Mesendoderm (in vitro differentiated cells): ENCODE results near the gene CDC45.

ENCODE experiments used
- DNase-seq: peaks from one replicate; pipeline ENCODE4 v3.0.0; 2013
- H2AK5ac ChIP-seq: 2 replicates; pipeline ENCODE4 v1.6.1; 2013; ENCODE audit warnings: low read length, inconsistent platforms
- H2BK120ac ChIP-seq: 2 replicates; pipeline ENCODE4 v1.6.1; 2013; ENCODE audit warnings: low read depth, mild to moderate bottlenecking, low read length, moderate library complexity, mixed read lengths
- H2BK15ac ChIP-seq: replicated peaks from 2 replicates; pipeline ENCODE4 v1.6.1; 2013; ENCODE audit warnings: low read depth, mild to moderate bottlenecking, moderate library complexity
- H2BK5ac ChIP-seq: 2 replicates; pipeline ENCODE4 v1.6.1; 2013; ENCODE audit warnings: low read length, inconsistent platforms
- H3K18ac ChIP-seq: 2 replicates; pipeline ENCODE4 v1.6.1; 2013; ENCODE audit warnings: mild to moderate bottlenecking, low read length, mixed read lengths
- H3K23ac ChIP-seq: one replicate; pipeline ENCODE4 v1.6.1; 2013; ENCODE audit warnings: low read length
- H3K27ac ChIP-seq: 2 replicates; pipeline ENCODE4 v1.5.1; 2013; ENCODE audit warnings: low read depth, mild to moderate bottlenecking, inconsistent platforms, low read length, moderate library complexity
- H3K27me3 ChIP-seq: 2 replicates; pipeline ENCODE4 v1.6.1; 2013; ENCODE audit warnings: low read length, control low read depth, mild to moderate bottlenecking, inconsistent platforms; ENCODE audit not compliant: insufficient read depth, poor library complexity
- H3K36me3 ChIP-seq: 2 replicates; pipeline ENCODE4 v1.6.1; 2013; ENCODE audit warnings: low read length, inconsistent platforms; ENCODE audit not compliant: control insufficient read depth, insufficient read depth
- H3K4ac ChIP-seq: one replicate; pipeline ENCODE4 v1.6.1; 2013; ENCODE audit warnings: low read depth, mild to moderate bottlenecking, low read length, moderate library complexity
- H3K4me1 ChIP-seq: 2 replicates; pipeline ENCODE4 v1.6.1; 2013; ENCODE audit warnings: low read depth, low read length, inconsistent platforms; ENCODE audit not compliant: control insufficient read depth
- H3K4me2 ChIP-seq: 2 replicates; pipeline ENCODE4 v1.6.1; 2013; ENCODE audit warnings: low read length
- H3K4me3 ChIP-seq: 2 replicates; pipeline ENCODE4 v1.5.1; 2013; ENCODE audit warnings: mild to moderate bottlenecking, low read length
- H3K56ac ChIP-seq: one replicate; pipeline ENCODE4 v1.6.1; 2013; ENCODE audit warnings: low read length
- H3K79me1 ChIP-seq: 2 replicates; pipeline ENCODE4 v1.6.1; 2013; ENCODE audit warnings: low read length, inconsistent platforms
- H3K79me2 ChIP-seq: 2 replicates; pipeline ENCODE4 v1.6.1; 2013; ENCODE audit warnings: mild to moderate bottlenecking, low read length; ENCODE audit not compliant: control insufficient read depth, insufficient read depth
- H3K9ac ChIP-seq: 2 replicates; pipeline ENCODE4 v1.6.1; 2013; ENCODE audit warnings: low read length, inconsistent platforms
- H4K5ac ChIP-seq: one replicate; pipeline ENCODE4 v1.6.1; 2013; ENCODE audit warnings: low read length
- H4K8ac ChIP-seq: one replicate; pipeline ENCODE4 v1.6.1; 2013; ENCODE audit warnings: low read depth, mild to moderate bottlenecking, control low read depth, low read length, moderate library complexity
- WGBS: extraction: QIAGEN DNeasy Blood & Tissue Kit; methylation state at CpG from one replicate; pipeline ENCODE4 v1.1.7; 2013; ENCODE audit warnings: low lambda C conversion rate, missing lambda C conversion rate; ENCODE audit not compliant: insufficient coverage; ENCODE audit errors: extremely low coverage; 5-methylcytosine and 5-hydroxymethylcytosine counted together

The CDC45 gene

DNA sequence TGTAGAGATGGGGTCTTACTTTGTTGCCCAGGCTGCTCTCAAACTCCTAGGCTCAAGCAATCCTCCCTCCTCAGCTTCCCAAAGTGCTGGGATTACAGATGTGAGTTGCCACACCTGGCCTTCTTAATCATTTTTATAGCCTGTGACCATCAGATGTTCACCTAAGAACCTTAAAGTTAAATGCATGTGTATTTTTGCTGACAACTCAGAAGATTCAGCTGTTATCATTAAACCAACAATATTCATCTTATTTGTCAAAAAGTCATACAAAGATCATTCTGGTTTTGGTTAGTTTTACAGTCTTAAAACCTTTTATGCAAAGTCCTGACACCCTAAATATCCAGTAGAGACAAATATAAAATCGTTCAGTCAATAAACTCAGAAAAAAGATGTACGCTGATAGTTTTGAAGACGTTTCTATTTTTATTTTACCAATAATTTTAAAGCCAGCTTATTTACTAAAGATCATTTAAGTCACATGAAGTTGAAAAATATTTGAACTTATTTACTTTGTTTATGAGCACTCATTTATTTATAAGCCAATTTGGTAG lies 22.3 kb downstream of the CDC45 start:
- no peak overlapping the region for H2BK5ac ChIP-seq
- no peak overlapping the region for H3K4me2 ChIP-seq
- no peak overlapping the region for H2BK120ac ChIP-seq
- no peak overlapping the region for H2BK15ac ChIP-seq
- H3K79me2 ChIP-seq, result no peaks in the 10 kb centered on the region
- no CpG with 5 or more reads among the region's 3 CpGs for WGBS
- H3K23ac ChIP-seq, result no peak overlapping the region
- no peak overlapping the region for H4K8ac ChIP-seq
- H4K5ac ChIP-seq, result no peak overlapping the region
- no peaks in the 10 kb centered on the region for H3K79me1 ChIP-seq
- no peak overlapping the region for H3K56ac ChIP-seq
- no peaks in the 10 kb centered on the region for H3K27me3 ChIP-seq
- H3K9ac ChIP-seq, result no peak overlapping the region
- H2AK5ac ChIP-seq, result no peak overlapping the region
- H3K4me1 ChIP-seq, result no peaks in the 10 kb centered on the region
- no peak for DNase-seq
- H3K4me3 ChIP-seq, result no peak overlapping the region
- no peaks in the 10 kb centered on the region for H3K36me3 ChIP-seq
- no peak overlapping the region for H3K27ac ChIP-seq
- H3K4ac ChIP-seq, result no peak overlapping the region
- H3K18ac ChIP-seq, result no peak overlapping the region

DNA sequence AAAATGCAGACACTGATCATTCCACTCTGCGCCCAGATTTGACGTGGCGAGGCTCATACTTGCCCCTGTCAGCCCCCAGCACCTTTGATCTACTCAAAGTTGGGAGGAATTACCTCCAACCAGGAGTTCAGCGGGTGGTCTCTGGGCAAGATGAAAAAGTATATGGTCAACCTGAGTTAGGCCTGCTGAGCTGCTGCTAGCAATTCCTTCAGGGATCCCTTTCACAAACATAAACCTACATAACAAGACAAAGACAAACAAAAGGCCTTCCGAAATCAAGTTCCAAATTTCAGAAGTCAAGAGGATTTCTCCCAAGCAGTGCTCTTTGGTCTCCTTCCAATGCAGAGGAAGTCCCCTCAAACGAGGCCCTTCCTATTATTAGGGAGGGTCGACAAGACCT lies 23.6 kb downstream of the CDC45 start:
- H2BK15ac ChIP-seq, result no peak overlapping the region
- H2AK5ac ChIP-seq, result no peak overlapping the region
- no CpG with 5 or more reads among the region's 7 CpGs for WGBS
- no peaks in the 10 kb centered on the region for H3K36me3 ChIP-seq
- no peak overlapping the region for H3K23ac ChIP-seq
- no peaks in the 10 kb centered on the region for H3K27me3 ChIP-seq
- H3K4me3 ChIP-seq, result no peak overlapping the region
- no peak overlapping the region for H3K56ac ChIP-seq
- DNase-seq, result no peak
- H2BK5ac ChIP-seq, result no peak overlapping the region
- H2BK120ac ChIP-seq, result no peak overlapping the region
- H4K5ac ChIP-seq, result no peak overlapping the region
- H3K4me2 ChIP-seq, result no peak overlapping the region
- no peak overlapping the region for H3K18ac ChIP-seq
- no peak overlapping the region for H3K27ac ChIP-seq
- no peaks in the 10 kb centered on the region for H3K4me1 ChIP-seq
- no peaks in the 10 kb centered on the region for H3K79me1 ChIP-seq
- no peak overlapping the region for H3K4ac ChIP-seq
- H3K9ac ChIP-seq, result no peak overlapping the region
- no peaks in the 10 kb centered on the region for H3K79me2 ChIP-seq
- no peak overlapping the region for H4K8ac ChIP-seq

DNA sequence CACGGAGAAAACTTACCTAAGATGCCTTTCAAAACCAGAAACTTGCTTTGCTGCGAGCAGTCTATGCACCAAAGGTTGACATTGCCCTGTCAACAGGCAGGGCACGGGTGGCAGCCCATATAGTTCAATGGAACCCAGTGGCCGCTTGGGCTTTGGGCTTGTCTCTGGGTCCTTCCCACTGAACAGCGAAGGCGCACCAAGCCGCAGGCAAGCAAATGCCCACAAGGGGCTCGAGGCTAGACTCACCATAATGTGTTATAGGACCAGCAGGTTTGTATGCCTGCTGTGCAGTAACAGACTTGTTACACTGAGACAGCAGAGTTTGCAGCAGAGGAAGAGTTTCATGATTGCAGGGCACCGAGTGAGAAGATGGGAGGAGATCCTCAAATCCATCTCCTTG lies 24.1 kb downstream of the CDC45 start:
- Histone ChIP-seq H3K4me3 (no peak overlapping the region), H4K8ac (no peak overlapping the region), H2BK120ac (no peak overlapping the region), H3K9ac (no peak overlapping the region), H2BK5ac (no peak overlapping the region), H3K56ac (no peak overlapping the region), H4K5ac (no peak overlapping the region), H2BK15ac (no peak overlapping the region), H3K79me1 (no peaks in the 10 kb centered on the region), H3K27ac (no peak overlapping the region), H2AK5ac (no peak overlapping the region), H3K4me1 (no peaks in the 10 kb centered on the region), H3K4ac (no peak overlapping the region), H3K36me3 (peaks cover 2% of the 10 kb centered on the region), H3K79me2 (no peaks in the 10 kb centered on the region), H3K23ac (no peak overlapping the region), H3K18ac (no peak overlapping the region), H3K4me2 (no peak overlapping the region), H3K27me3 (no peaks in the 10 kb centered on the region)
- no CpG with 5 or more reads among the region's 9 CpGs for WGBS
- DNase-seq, result peak; percentile 50

DNA sequence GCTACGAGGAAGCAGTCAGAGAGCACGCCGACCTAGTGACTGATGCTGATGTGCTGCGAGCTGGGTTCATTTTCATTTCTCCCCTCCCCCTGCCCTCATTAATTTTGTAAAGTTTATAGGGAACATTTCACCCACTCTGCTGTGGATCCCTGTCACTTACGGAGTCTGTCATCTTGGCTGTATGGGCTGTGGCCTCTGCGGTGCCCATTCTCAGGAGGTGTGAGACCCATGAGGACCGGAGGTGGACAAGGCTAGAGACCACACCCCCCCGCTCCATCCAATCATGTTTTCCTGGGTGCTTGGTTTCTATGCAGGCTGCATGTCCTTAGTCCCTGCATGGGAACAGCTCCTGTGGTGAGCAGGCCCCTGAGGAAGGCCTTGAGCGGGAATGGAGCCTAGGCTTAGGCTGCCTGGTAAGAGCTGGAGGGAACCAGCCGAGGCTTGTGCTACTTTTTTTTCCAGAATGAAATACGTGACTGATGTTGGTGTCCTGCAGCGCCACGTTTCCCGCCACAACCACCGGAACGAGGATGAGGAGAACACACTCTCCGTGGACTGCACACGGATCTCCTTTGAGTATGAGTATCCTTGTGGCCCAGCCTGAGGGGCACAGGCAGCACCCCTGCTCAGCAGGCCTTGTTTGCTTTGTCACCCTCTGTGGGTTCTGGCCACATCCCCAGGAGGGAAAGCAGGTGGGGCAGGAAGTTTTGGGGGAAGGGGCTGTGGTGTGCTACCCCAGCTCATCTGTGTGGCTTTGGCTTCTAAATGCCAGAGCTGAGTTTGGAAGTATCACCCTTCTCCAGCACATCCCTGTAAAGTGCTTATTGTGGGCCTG lies 25.4 kb downstream of the CDC45 start:
- Histone ChIP-seq H3K27me3 (no peaks in the 10 kb centered on the region), H3K4ac (no peak overlapping the region), H3K4me2 (no peak overlapping the region), H2BK5ac (no peak overlapping the region), H4K5ac (no peak overlapping the region), H2BK15ac (no peak overlapping the region), H2AK5ac (no peak overlapping the region), H3K27ac (no peak overlapping the region), H3K18ac (no peak overlapping the region), H3K4me3 (no peak overlapping the region), H4K8ac (no peak overlapping the region), H3K4me1 (no peaks in the 10 kb centered on the region), H3K79me1 (no peaks in the 10 kb centered on the region), H3K56ac (no peak overlapping the region), H3K36me3 (peaks cover 2% of the 10 kb centered on the region), H3K23ac (no peak overlapping the region), H3K9ac (no peak overlapping the region), H3K79me2 (no peaks in the 10 kb centered on the region), H2BK120ac (no peak overlapping the region)
- WGBS, result no CpG with 5 or more reads among the region's 18 CpGs
- no peak for DNase-seq

DNA sequence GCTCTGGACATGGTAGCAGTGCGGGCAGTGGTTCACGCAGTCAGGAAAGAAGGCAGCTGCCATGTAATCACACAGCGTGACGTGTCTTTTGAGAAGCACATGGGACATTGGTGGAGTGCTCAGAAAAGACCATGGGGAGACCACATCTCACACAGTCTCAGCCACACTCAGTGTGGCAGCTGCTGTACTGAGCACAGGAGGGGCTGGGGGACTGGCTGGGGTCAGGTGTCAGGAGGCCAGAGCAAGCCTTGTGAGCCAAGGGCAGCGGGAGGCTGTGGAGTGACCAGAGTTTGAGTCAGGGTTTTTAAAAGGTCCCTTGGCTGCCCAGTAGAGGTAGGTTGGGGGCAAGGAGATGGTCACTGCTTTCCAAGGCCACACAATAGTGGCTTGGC lies 26.0 kb downstream of the CDC45 start:
- H2BK120ac ChIP-seq, result no peak overlapping the region
- H4K5ac ChIP-seq, result no peak overlapping the region
- no peak overlapping the region for H3K27ac ChIP-seq
- H2AK5ac ChIP-seq, result no peak overlapping the region
- H3K56ac ChIP-seq, result no peak overlapping the region
- DNase-seq, result no peak
- no peak overlapping the region for H2BK5ac ChIP-seq
- no peaks in the 10 kb centered on the region for H3K79me2 ChIP-seq
- H3K4ac ChIP-seq, result no peak overlapping the region
- no peak overlapping the region for H3K9ac ChIP-seq
- H3K18ac ChIP-seq, result no peak overlapping the region
- no peak overlapping the region for H3K4me3 ChIP-seq
- H3K23ac ChIP-seq, result no peak overlapping the region
- no peaks in the 10 kb centered on the region for H3K27me3 ChIP-seq
- H4K8ac ChIP-seq, result no peak overlapping the region
- H3K4me2 ChIP-seq, result no peak overlapping the region
- H3K4me1 ChIP-seq, result no peaks in the 10 kb centered on the region
- no peak overlapping the region for H2BK15ac ChIP-seq
- H3K79me1 ChIP-seq, result no peaks in the 10 kb centered on the region
- WGBS, result no CpG with 5 or more reads among the region's 5 CpGs
- H3K36me3 ChIP-seq, result peaks cover 2% of the 10 kb centered on the region

DNA sequence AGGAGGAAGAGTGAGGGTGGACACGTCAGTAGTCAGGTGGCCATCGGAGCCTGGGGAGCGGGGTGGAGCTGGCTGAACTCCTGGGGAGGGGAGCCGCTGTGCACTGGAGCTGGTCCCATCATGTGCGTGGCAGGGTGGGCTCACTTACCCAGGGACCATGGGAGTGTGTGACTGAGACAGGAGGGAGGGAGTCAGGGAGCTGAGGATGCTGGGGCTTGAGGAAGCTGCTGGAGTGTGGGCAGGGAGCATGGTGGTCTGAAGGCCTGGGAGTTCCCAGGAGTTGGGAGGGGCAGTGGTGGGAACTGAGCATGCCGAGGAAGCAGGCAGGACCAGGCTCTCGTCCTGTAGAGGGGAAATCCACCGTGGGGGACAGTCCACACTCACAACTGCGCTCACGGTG lies 26.5 kb downstream of the CDC45 start:
- WGBS, result no CpG with 5 or more reads among the region's 10 CpGs
- Histone ChIP-seq H3K18ac (no peak overlapping the region), H3K27ac (no peak overlapping the region), H3K9ac (no peak overlapping the region), H3K79me2 (no peaks in the 10 kb centered on the region), H2BK15ac (no peak overlapping the region), H3K4me1 (no peaks in the 10 kb centered on the region), H3K36me3 (peaks cover 2% of the 10 kb centered on the region), H3K23ac (no peak overlapping the region), H2BK5ac (no peak overlapping the region), H2BK120ac (no peak overlapping the region), H3K4ac (no peak overlapping the region), H4K5ac (no peak overlapping the region), H2AK5ac (no peak overlapping the region), H4K8ac (no peak overlapping the region), H3K4me3 (no peak overlapping the region), H3K27me3 (no peaks in the 10 kb centered on the region), H3K79me1 (no peaks in the 10 kb centered on the region), H3K4me2 (no peak overlapping the region), H3K56ac (no peak overlapping the region)
- DNase-seq, result no peak
